ENCODE data around the gene AKAP10. TPM values are rescaled to one million over a fixed set of nuclear protein-coding genes. Genes with fewer than 3 reads are reported as not detected.
"Not testable (repeated sequence)": the region's sequence is repeated elsewhere in the genome, so short reads cannot be mapped to it uniquely, and the experiment has no call there.

Gene AKAP10
- total RNA-seq, 4 donors from 2014 or later: 16.9 to 26.7 (median 21.3) TPM

DNA sequence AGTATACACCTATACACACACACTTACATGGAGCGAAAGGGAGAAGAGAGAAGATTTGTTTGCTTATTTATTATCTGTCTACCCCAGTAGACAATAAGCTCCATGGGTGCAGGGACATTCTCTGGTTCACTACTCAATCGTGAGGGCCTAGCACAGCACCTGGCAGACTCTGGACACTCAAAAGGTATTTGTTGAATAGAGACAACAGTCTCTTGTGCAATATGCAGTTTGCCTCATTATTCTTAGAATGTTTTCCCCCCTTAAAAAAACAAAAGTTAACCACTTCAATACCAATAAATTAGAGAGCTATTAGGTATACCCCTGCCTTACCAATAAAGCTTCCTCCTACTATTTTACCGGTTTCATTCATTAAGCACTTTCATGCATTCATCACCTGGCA lies 2.0 kb downstream of the AKAP10 start:
- no peaks in the 10 kb centered on the region for H3K27me3 ChIP-seq
- H3K27ac ChIP-seq: no peak overlapping the region
- peaks cover 12% of the 10 kb centered on the region for H3K36me3 ChIP-seq
- H3K4me1 ChIP-seq: peaks cover 33% of the 10 kb centered on the region
- TF ChIP-seq POLR2A (IDR thresholded peaks at IDR 0.05) (no peak), POLR2AphosphoS5 (IDR thresholded peaks at IDR 0.05) (no peak), EP300 (IDR thresholded peaks at IDR 0.05) (no peak)
- TF ChIP-seq, protein P1, sequence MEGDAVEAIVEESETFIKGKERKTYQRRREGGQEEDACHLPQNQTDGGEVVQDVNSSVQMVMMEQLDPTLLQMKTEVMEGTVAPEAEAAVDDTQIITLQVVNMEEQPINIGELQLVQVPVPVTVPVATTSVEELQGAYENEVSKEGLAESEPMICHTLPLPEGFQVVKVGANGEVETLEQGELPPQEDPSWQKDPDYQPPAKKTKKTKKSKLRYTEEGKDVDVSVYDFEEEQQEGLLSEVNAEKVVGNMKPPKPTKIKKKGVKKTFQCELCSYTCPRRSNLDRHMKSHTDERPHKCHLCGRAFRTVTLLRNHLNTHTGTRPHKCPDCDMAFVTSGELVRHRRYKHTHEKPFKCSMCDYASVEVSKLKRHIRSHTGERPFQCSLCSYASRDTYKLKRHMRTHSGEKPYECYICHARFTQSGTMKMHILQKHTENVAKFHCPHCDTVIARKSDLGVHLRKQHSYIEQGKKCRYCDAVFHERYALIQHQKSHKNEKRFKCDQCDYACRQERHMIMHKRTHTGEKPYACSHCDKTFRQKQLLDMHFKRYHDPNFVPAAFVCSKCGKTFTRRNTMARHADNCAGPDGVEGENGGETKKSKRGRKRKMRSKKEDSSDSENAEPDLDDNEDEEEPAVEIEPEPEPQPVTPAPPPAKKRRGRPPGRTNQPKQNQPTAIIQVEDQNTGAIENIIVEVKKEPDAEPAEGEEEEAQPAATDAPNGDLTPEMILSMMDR (IDR thresholded peaks at IDR 0.05): no peak
- no peak for DNase-seq (ENCODE audit: low spot score in 2 of 2)
- WGBS: 79% methylated on average over 3 of the region's 3 CpGs
- H3K4me3 ChIP-seq: no peak overlapping the region
- H3K9me3 ChIP-seq: no peaks in the 10 kb centered on the region

DNA sequence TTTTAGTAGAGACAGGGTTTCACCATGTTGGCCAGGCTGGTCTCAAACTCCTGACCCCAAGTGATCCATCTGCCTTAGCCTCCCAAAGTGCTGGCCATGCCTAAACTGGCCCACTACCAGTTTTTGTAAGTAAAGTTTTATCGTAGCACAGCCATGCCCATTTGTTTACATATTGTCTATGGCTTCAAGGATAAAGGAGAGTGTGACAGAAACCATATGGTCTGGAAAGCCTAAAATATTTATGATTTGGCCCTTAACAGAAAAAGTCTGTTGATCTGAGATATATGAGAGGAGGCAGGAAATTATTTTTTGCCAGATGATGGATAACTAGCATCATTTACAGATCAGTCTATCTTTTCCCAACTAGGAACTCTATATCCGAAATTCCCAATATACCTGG lies 4.5 kb downstream of the AKAP10 start:
- WGBS: 86% methylated on average over 2 of the region's 2 CpGs
- peaks cover 26% of the 10 kb centered on the region for H3K36me3 ChIP-seq
- H3K27me3 ChIP-seq: no peaks in the 10 kb centered on the region
- DNase-seq (ENCODE audit: low spot score in 2 of 2): no peak
- no peaks in the 10 kb centered on the region for H3K9me3 ChIP-seq
- no peak overlapping the region for H3K27ac ChIP-seq
- H3K4me3 ChIP-seq: no peak overlapping the region
- H3K4me1 ChIP-seq: peaks cover 25% of the 10 kb centered on the region
- TF ChIP-seq POLR2AphosphoS5 (IDR thresholded peaks at IDR 0.05) (no peak), EP300 (IDR thresholded peaks at IDR 0.05) (no peak), POLR2A (IDR thresholded peaks at IDR 0.05) (no peak)
- TF ChIP-seq, protein P1 (IDR thresholded peaks at IDR 0.05): no peak

GRCh38 chr17:19962954-19963353 lies 14.7 kb downstream of the AKAP10 start:
- not testable (repeated sequence) for H3K27me3 ChIP-seq; H3K4me3 ChIP-seq; H3K4me1 ChIP-seq; DNase-seq (ENCODE audit: low spot score in 2 of 2); H3K27ac ChIP-seq; H3K9me3 ChIP-seq
- H3K36me3 ChIP-seq: peaks cover 47% of the 10 kb centered on the region
- 68% methylated on average over 2 of the region's 2 CpGs for WGBS

GRCh38 chr17:19958023-19958422 lies 19.6 kb downstream of the AKAP10 start:
- WGBS: 54% methylated on average over 5 of the region's 5 CpGs
- peaks cover 42% of the 10 kb centered on the region for H3K36me3 ChIP-seq

GRCh38 chr17:19955099-19955498 lies 22.5 kb downstream of the AKAP10 start:
- Histone ChIP-seq H3K4me1 (peaks cover 9% of the 10 kb centered on the region), H3K27me3 (no peaks in the 10 kb centered on the region), H3K36me3 (peaks cover 34% of the 10 kb centered on the region), H3K9me3 (peaks cover 6% of the 10 kb centered on the region), H3K4me3 (no peak overlapping the region), H3K27ac (no peak overlapping the region)
- DNase-seq (ENCODE audit: low spot score in 2 of 2): no peak
- 94% methylated on average over 7 of the region's 7 CpGs for WGBS
- TF ChIP-seq EP300 (IDR thresholded peaks at IDR 0.05): no peak
- TF ChIP-seq, protein P1 (IDR thresholded peaks at IDR 0.05): no peak
- TF ChIP-seq POLR2AphosphoS5 (IDR thresholded peaks at IDR 0.05): no peak
- no peak for TF ChIP-seq POLR2A (IDR thresholded peaks at IDR 0.05)

More at GRCh38 chr17:19958023-19958422, 19.6 kb downstream of the AKAP10 start:
- Histone ChIP-seq H3K27me3 (no peaks in the 10 kb centered on the region), H3K27ac (no peak overlapping the region), H3K4me3 (no peak overlapping the region), H3K9me3 (peaks cover 6% of the 10 kb centered on the region), H3K4me1 (peaks cover 9% of the 10 kb centered on the region)
- TF ChIP-seq, protein P1 (IDR thresholded peaks at IDR 0.05): no peak
- TF ChIP-seq POLR2AphosphoS5 (IDR thresholded peaks at IDR 0.05) (no peak), EP300 (IDR thresholded peaks at IDR 0.05) (no peak), POLR2A (IDR thresholded peaks at IDR 0.05) (no peak)
- no peak for DNase-seq (ENCODE audit: low spot score in 2 of 2)

DNA sequence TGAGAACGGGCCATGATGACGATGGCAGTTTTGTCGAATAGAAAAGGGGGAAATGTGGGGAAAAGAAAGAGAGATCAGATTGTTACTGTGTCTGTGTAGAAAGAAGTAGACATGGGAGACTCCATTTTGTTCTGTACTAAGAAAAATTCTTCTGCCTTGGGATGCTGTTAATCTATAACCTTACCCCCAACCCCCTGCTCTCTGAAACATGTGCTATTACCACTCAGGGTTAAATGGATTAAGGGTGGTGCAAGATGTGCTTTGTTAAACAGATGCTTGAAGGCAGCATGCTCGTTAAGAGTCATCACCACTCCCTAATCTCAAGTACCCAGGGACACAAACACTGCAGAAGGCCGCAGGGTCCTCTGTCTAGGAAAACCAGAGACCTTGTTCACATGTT lies 26.2 kb downstream of the AKAP10 start:
- not testable (repeated sequence) for H3K4me3 ChIP-seq; H3K27ac ChIP-seq; DNase-seq (ENCODE audit: low spot score in 2 of 2); H3K9me3 ChIP-seq; H3K27me3 ChIP-seq
- 24% methylated on average over 2 of the region's 5 CpGs for WGBS
- H3K36me3 ChIP-seq: peaks cover 31% of the 10 kb centered on the region
- H3K4me1 ChIP-seq: peaks cover 13% of the 10 kb centered on the region

GRCh38 chr17:19950624-19951195 lies 26.9 kb downstream of the AKAP10 start:
- not testable (repeated sequence) for H3K27ac ChIP-seq; H3K9me3 ChIP-seq; DNase-seq (ENCODE audit: low spot score in 2 of 2); H3K27me3 ChIP-seq; H3K4me3 ChIP-seq
- H3K4me1 ChIP-seq: peaks cover 13% of the 10 kb centered on the region
- WGBS: 90% methylated on average over 17 of the region's 43 CpGs
- peaks cover 26% of the 10 kb centered on the region for H3K36me3 ChIP-seq

Measured in suprapubic skin (tissue), 4 donors.